K562 (cell line): ENCODE data around the gene CDC42BPB. TPM values are rescaled to one million over a fixed set of nuclear protein-coding genes. Genes with fewer than 3 reads are reported as not detected.

ENCODE experiments used
- ATAC-seq: fragments of 200-7000 bp; cut with Tn5 transposase; 3 replicates; pipeline ENCODE4 v1.9.1; 2020; ENCODE audit warnings: moderate library complexity
- BruUV-seq: library from RNA; stranded (reverse); fragments of 400-500 nt; replicated peaks from 2 replicates; lab custom pipeline; 2021; lab: Mats Ljungman, UMichigan
- CTCF ChIA-PET: fragments of 300-600 bp; formaldehyde crosslinking; extraction: SDS; loops from one replicate; lab custom pipeline; 2021; ENCODE audit warnings: low intra/inter-chr PET ratio; lab: Yijun Ruan, JAX
- POLR2A ChIA-PET: fragments of 300-600, 350-650 bp; sonication (Branson Sonifier 250); formaldehyde crosslinking; extraction: SDS; loops from one replicate; lab custom pipeline; 2021; ENCODE audit warnings: antibody characterized with exemption, inconsistent platforms; lab: Yijun Ruan, JAX
- DNase-seq, 4 experiments: peaks; one replicate each; pipeline versions ENCODE4 v3.0.0 to v3.0.0-alpha.2; 2011 to 2018; ENCODE audit warnings: low spot score in 3 of 4, mixed read lengths in 3 of 4; ENCODE audit errors: extremely low read depth in 1 of 4
- FAIRE-seq: peaks from 2 replicates; lab custom pipeline; 2011; peaks lifted over from hg19 to GRCh38; lab: Jason Lieb, UNC
- H2AFZ ChIP-seq: 2 replicates; pipeline ENCODE4 v1.6.0; 2011; ENCODE audit warnings: low read depth, low read length, control low read depth, inconsistent platforms
- H3K27ac ChIP-seq: fragments of 200-600 bp; 3 replicates; pipeline ENCODE4 v1.8.0; 2011; ENCODE audit warnings: low read depth, mild to moderate bottlenecking, control low read depth, inconsistent platforms, low read length, moderate library complexity, mixed read lengths; ENCODE audit errors: extremely low read depth
- H3K27me3 ChIP-seq, 2 experiments: fragments of 300-600 bp in 1 of 2; 2 replicates in 1 of 2; 3 replicates in 1 of 2; pipeline versions ENCODE4 v1.6.0 to v1.8.0; 2011; ENCODE audit warnings: inconsistent platforms in 2 of 2, low read length in 2 of 2, mild to moderate bottlenecking in 1 of 2, mixed read lengths in 1 of 2, moderate library complexity in 1 of 2; ENCODE audit not compliant: control insufficient read depth in 2 of 2, insufficient read depth in 2 of 2
- H3K36me3 ChIP-seq: fragments of 300-600 bp; 3 replicates; pipeline ENCODE4 v1.8.0; 2011; ENCODE audit warnings: mild to moderate bottlenecking, low read length, inconsistent platforms; ENCODE audit not compliant: control insufficient read depth, insufficient read depth
- H3K4me1 ChIP-seq, 2 experiments: fragments of 200-600 bp in 1 of 2; replicated peaks in 1 of 2; 2 replicates in 1 of 2; 3 replicates in 1 of 2; pipeline versions ENCODE4 v1.5.1 to v1.8.0; 2011; ENCODE audit warnings: inconsistent platforms in 2 of 2, low read length in 2 of 2, mild to moderate bottlenecking in 1 of 2, mixed read lengths in 1 of 2, moderate library complexity in 1 of 2; ENCODE audit not compliant: control insufficient read depth in 2 of 2, insufficient read depth in 2 of 2
- H3K4me2 ChIP-seq: 2 replicates; pipeline ENCODE4 v1.6.1; 2011; ENCODE audit warnings: low read length, control low read depth, inconsistent platforms, mixed read lengths; ENCODE audit not compliant: insufficient read depth
- H3K4me3 ChIP-seq: fragments of 200-600 bp; sonication (generic), shearing (Covaris generic); 2 replicates; pipeline ENCODE4 v1.5.1; 2016; ENCODE audit warnings: control low read depth, inconsistent platforms
- H3K79me2 ChIP-seq: fragments of 200-600 bp; 3 replicates; pipeline ENCODE4 v1.8.0; 2011; ENCODE audit warnings: low read length, inconsistent platforms; ENCODE audit not compliant: control insufficient read depth, insufficient read depth
- H3K9ac ChIP-seq, 2 experiments: 2 replicates each; pipeline versions ENCODE4 v1.6.0 to v1.6.1; 2011; ENCODE audit warnings: low read depth in 2 of 2, low read length in 2 of 2, control low read depth in 1 of 2, inconsistent platforms in 1 of 2, mild to moderate bottlenecking in 1 of 2, mixed read lengths in 1 of 2; ENCODE audit not compliant: insufficient read depth in 1 of 2
- H3K9me1 ChIP-seq: one replicate; pipeline ENCODE4 v1.6.0; 2011; ENCODE audit warnings: inconsistent platforms, mild to moderate bottlenecking, low read length, moderate library complexity; ENCODE audit not compliant: control insufficient read depth, insufficient read depth
- H3K9me3 ChIP-seq: replicated peaks from 2 replicates; pipeline ENCODE4 v1.5.1; 2011; ENCODE audit warnings: low read depth, low read length, inconsistent platforms; ENCODE audit not compliant: control insufficient read depth, insufficient read depth
- H4K20me1 ChIP-seq: replicated peaks from 2 replicates; pipeline ENCODE4 v1.6.1; 2011; ENCODE audit warnings: low read length, inconsistent platforms, mixed read lengths; ENCODE audit not compliant: control insufficient read depth, insufficient read depth
- NR2C2 ChIP-seq, 2 experiments: fragments of 200-800 bp in 1 of 2; sonication (Bioruptor generic) in 1 of 2; sonication (generic) in 1 of 2; formaldehyde crosslinking in 1 of 2; IDR thresholded peaks; 2 replicates each; pipeline versions ENCODE4 v1.6.1 to v1.8.0; 2016 to 2022; ENCODE audit warnings: mild to moderate bottlenecking in 1 of 2, missing compliant biosample characterization in 1 of 2, missing genetic modification characterization in 1 of 2, missing genetic modification reagents in 1 of 2
- SIN3A ChIP-seq, 2 experiments: fragments of 150-350 bp in 1 of 2; IDR thresholded peaks; 2 replicates each; pipeline ENCODE4 v1.6.1; 2011 to 2016; ENCODE audit warnings: borderline replicate concordance in 2 of 2, low read depth in 2 of 2, low read length in 2 of 2, mild to moderate bottlenecking in 2 of 2, moderate library complexity in 2 of 2; ENCODE audit not compliant: control insufficient read depth in 1 of 2
- STAG1 ChIP-seq: sonication (generic); formaldehyde crosslinking; IDR thresholded peaks from 2 replicates; pipeline ENCODE4 v1.5.0; 2020; ENCODE audit warnings: missing genetic modification reagents, borderline replicate concordance
- ZNF197 ChIP-seq: fragments of 200-800 bp; sonication (Bioruptor generic); IDR thresholded peaks from 2 replicates; pipeline ENCODE4 v1.6.1; 2016; ENCODE audit warnings: low read depth, missing genetic modification characterization, missing compliant biosample characterization
- WGBS: fragments of 100-300 bp; shearing (Covaris generic); methylation state at CpG from one replicate; pipeline ENCODE4 v1.1.6; 2016; ENCODE audit warnings: low coverage, mixed read lengths; ENCODE audit not compliant: insufficient coverage; ENCODE audit errors: missing lambda C conversion rate; 5-methylcytosine and 5-hydroxymethylcytosine counted together
- in situ Hi-C: fragments of 300-500 bp; cut with MboI; formaldehyde crosslinking; loops from 4 replicates; pipeline ENCODE4 v1.15.0; 2018; ENCODE audit warnings: inconsistent platforms, mixed read lengths
- intact Hi-C: fragments of 100-400 bp; cut with micrococcal nuclease; formaldehyde crosslinking; loops from 2 replicates; pipeline ENCODE4 v1.14.2; 2022
- polyA plus RNA-seq, 8 experiments: library from polyadenylated mRNA; depleted of rRNA in 4 of 8; stranded (reverse) in 5 of 8; unstranded in 3 of 8; fragments of >200 nt; fragmentation: Nextera tagmentation in 2 of 8; fragmentation: Illumina TruSeq in 1 of 8; extraction: Ambion mirVana in 2 of 8; extraction: Trizol in 1 of 8; gene quantifications; 2 replicates each; pipeline versions ENCODE4 v1.2.1 to v1.2.3, GENCODE V29; 2011 to 2014; ENCODE audit warnings: inconsistent platforms in 1 of 8, missing spikeins in 1 of 8
- total RNA-seq, 7 experiments: library from RNA; depleted of rRNA in 6 of 7; stranded (reverse); fragments of >200 nt in 6 of 7; fragmentation: Illumina TruSeq in 2 of 7; extraction: Trizol in 2 of 7; gene quantifications; 2 replicates each; pipeline versions ENCODE4 v1.2.1 to v1.2.3, GENCODE V29; 2011 to 2021; ENCODE audit warnings: low replicate concordance in 1 of 7
- TF ChIP-seq, protein P1 (sequence below): fragments of 450-650 bp; formaldehyde crosslinking; IDR thresholded peaks from 2 replicates; pipeline ENCODE4 v1.4.0; 2020; ENCODE audit warnings: mild to moderate bottlenecking, moderate library complexity
- TF ChIP-seq, protein P2 (sequence below), 3 experiments: IDR thresholded peaks in 2 of 3; conservative IDR thresholded peaks in 1 of 3; 2 replicates each; pipeline ENCODE4 v1.5.1; 2011 to 2012; ENCODE audit warnings: low read length in 3 of 3, mild to moderate bottlenecking in 3 of 3, control low read depth in 2 of 3, improper control_type of control experiment in 1 of 3, inconsistent platforms in 1 of 3, low read depth in 1 of 3, mixed read lengths in 1 of 3, moderate library complexity in 1 of 3; ENCODE audit not compliant: insufficient read depth in 2 of 3

CDC42BPB gene
- total and polyA plus RNA-seq, 9 of the 15 experiments (the other 6 are each of a cell fraction or from before 2014, with no cell fraction given), result 0.07 to 24.3 (median 12.6) TPM

DNA sequence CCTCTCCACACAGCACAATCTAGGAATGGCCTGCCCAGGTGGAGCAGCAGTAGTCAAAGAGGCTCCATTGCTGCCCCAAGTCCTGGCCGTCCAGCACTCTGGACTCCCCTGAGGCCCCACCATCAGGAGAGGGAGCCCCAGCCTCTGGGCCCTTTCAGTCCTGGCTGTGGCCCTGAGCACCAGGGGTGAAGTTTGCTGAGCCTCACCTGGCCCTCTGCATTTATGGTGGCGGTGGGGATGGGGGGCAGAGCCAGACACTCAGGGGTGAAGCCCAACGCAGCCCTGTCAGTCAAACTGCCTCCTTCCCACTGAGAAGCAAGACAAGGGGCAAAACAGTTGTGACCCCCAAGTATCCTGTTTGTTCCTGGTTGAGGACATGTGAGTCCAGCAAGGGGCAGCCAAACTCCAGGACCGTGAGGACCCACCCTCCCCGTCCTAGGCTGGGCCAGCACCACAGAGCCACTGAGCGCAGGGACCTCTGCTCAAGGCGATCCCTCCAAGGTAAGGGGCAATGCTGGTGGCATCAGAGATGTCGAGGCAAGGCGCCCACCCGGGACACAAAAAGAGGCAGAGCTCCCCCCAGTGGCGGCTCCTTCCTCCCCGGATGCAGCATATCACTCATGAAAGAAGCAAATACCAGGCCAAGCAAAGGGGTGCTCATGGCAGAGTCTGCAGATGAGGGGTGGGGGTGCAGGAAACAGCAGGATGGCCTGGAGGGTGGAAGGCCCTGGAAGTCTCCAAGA lies 139.7 kb downstream of the CDC42BPB start:
- H3K4me1 ChIP-seq, result peaks cover 0 to 16% of the 10 kb centered on the region in 2 experiments; a peak in 2 of 5 replicates
- ChIA-PET CTCF (interaction anchor here (0.5 to 1.7 kb wide), 2 partner anchors 152 to 223 kb away, joined by 3 to 8 read pairs; no protein-coding TSS in a partner anchor), POLR2A (interaction anchor here (0.8 kb wide), 1 partner anchor 694 kb away, joined by 3 read pairs; no protein-coding TSS in a partner anchor)
- H3K9me1 ChIP-seq, result no peaks in the 10 kb centered on the region
- no peak overlapping the region for H3K9ac ChIP-seq
- peak; percentile 72 for ATAC-seq
- WGBS, result 22% methylated on average over 8 of the region's 12 CpGs
- DNase-seq, result peak; percentile 55 to 72 (median 58)
- no peaks in the 10 kb centered on the region; the same call in 1 of the 2 replicates for H4K20me1 ChIP-seq
- H3K27me3 ChIP-seq, result peaks cover 0 to 8% of the 10 kb centered on the region in 2 experiments; a peak in 1 of 5 replicates
- H3K79me2 ChIP-seq, result no peaks in the 10 kb centered on the region
- FAIRE-seq, result no peak
- peak overlapping the region; percentile 25; the same call in 1 of the 2 replicates for H3K4me2 ChIP-seq
- H2AFZ ChIP-seq, result no peak overlapping the region
- no peak overlapping the region for H3K27ac ChIP-seq
- intact Hi-C loops (loop anchor here (2.0 to 5.0 kb wide), 4 partner anchors 143 to 480 kb away; no protein-coding TSS in a partner anchor), in situ Hi-C loops (loop anchor here (10.0 to 25.0 kb wide), 2 partner anchors 405 to 483 kb away; partner anchors contain the start of gene ANKRD9)
- H3K9me3 ChIP-seq, result no peaks in the 10 kb centered on the region
- BruUV-seq, result no TSS peak
- H3K4me3 ChIP-seq, result no peak overlapping the region
- no peaks in the 10 kb centered on the region for H3K36me3 ChIP-seq
- TF ChIP-seq, protein P1, sequence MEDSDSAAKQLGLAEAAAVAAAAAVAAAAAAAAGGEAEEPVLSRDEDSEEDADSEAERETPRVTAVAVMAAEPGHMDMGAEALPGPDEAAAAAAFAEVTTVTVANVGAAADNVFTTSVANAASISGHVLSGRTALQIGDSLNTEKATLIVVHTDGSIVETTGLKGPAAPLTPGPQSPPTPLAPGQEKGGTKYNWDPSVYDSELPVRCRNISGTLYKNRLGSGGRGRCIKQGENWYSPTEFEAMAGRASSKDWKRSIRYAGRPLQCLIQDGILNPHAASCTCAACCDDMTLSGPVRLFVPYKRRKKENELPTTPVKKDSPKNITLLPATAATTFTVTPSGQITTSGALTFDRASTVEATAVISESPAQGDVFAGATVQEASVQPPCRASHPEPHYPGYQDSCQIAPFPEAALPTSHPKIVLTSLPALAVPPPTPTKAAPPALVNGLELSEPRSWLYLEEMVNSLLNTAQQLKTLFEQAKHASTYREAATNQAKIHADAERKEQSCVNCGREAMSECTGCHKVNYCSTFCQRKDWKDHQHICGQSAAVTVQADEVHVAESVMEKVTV, result peak; percentile 14; the same call in 1 of the 2 replicates
- TF ChIP-seq ZNF197 (no peak), STAG1 (CRISPR knock-in tag) (peak; percentile 51; the same call in 1 of the 2 replicates), NR2C2 (CRISPR knock-in tag; IDR thresholded peaks at IDR 0.05) (no peak), NR2C2 (tag; IDR thresholded peaks at IDR 0.05) (no peak), SIN3A (IDR thresholded peaks at IDR 0.05; ENCODE audit: borderline replicate concordance in 2 of 2, control insufficient read depth in 1 of 2, low read depth in 2 of 2, low read length in 2 of 2) (no peak)
- TF ChIP-seq, protein P2, sequence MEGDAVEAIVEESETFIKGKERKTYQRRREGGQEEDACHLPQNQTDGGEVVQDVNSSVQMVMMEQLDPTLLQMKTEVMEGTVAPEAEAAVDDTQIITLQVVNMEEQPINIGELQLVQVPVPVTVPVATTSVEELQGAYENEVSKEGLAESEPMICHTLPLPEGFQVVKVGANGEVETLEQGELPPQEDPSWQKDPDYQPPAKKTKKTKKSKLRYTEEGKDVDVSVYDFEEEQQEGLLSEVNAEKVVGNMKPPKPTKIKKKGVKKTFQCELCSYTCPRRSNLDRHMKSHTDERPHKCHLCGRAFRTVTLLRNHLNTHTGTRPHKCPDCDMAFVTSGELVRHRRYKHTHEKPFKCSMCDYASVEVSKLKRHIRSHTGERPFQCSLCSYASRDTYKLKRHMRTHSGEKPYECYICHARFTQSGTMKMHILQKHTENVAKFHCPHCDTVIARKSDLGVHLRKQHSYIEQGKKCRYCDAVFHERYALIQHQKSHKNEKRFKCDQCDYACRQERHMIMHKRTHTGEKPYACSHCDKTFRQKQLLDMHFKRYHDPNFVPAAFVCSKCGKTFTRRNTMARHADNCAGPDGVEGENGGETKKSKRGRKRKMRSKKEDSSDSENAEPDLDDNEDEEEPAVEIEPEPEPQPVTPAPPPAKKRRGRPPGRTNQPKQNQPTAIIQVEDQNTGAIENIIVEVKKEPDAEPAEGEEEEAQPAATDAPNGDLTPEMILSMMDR (IDR thresholded peaks at IDR 0.05 in 2 of 3, conservative IDR thresholded peaks at IDR 0.05 in 1 of 3; ENCODE audit: insufficient read depth in 2 of 3, low read depth in 1 of 3, low read length in 3 of 3), result peak; percentile 68 to 81 (median 69)
